ENCODE data around the gene ARHGEF12.

ARHGEF12 gene

DNA sequence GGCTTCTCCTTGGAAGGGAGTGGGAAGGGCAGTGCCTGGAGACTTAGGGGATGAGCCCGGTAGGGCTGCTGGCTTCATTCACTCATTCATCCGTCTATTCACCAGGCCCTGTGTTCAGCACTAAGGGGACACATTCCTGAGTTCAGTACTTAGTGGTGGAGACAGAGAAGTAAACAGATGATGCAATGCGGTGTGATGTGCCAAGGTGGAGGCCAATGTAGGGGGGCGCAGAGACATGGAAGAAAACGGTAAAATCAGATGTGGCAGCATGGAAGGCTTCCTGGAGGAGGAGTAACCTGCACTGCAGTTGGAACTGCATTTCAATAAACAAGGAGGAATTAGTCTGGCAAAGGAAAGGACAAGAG lies 196.6 kb downstream of the ARHGEF12 start:
- in situ Hi-C loops (cut with MboI; ENCODE audit: low sequenced_read_pairs, unreplicated experiment), result no loop called here
- no peak for DNase-seq (ENCODE audit: low spot score)
- no peak for TF ChIP-seq CTCF (IDR thresholded peaks at IDR 0.05; ENCODE audit: borderline replicate concordance, control extremely low read depth, extremely low read depth, insufficient read depth, missing control alignments)

DNA sequence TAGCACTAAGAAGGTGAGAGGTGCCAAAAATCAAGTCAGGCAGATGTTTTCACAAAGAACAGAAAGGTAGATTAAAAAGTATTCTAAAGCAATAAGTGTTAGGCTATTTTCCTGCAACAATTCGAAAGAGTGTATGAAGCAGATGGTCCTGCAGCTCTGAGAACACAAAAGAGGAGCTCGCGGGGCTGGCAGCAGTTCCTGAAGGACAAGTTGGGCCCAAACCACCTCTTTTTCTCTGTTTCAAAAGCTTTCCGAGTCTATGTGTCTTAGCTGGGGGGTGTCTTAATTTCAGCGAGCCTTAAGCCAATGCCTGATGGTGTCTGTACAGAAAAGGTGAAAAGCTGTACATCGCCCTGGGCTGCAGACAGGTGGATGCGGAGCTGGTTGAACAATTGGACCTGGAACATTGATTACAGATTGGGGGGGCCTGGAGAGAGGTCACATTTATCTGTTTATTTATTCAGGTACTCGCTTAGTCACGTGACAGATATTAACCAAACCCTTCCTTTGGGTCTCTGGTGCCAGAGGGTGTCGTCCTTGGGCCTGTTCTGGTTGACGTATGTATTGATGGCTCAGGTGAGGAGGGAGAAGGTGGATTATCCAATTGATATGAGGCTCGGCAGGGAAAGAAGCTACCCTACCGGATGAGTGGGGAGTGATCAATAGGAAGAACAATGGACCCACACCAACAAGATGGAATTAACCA lies 200.0 kb downstream of the ARHGEF12 start:
- in situ Hi-C loops (cut with MboI; ENCODE audit: low sequenced_read_pairs, unreplicated experiment), result no loop called here
- no peak for DNase-seq (ENCODE audit: low spot score)
- TF ChIP-seq CTCF (IDR thresholded peaks at IDR 0.05; ENCODE audit: borderline replicate concordance, control extremely low read depth, extremely low read depth, insufficient read depth, missing control alignments), result no peak

GRCh38 chr11:120536797-120537169 lies 200.6 kb downstream of the ARHGEF12 start:
- in situ Hi-C loops (cut with MboI; ENCODE audit: low sequenced_read_pairs, unreplicated experiment), result no loop called here
- TF ChIP-seq CTCF (IDR thresholded peaks at IDR 0.05; ENCODE audit: borderline replicate concordance, control extremely low read depth, extremely low read depth, insufficient read depth, missing control alignments), result no peak
- no peak for DNase-seq (ENCODE audit: low spot score)

GRCh38 chr11:120537996-120538395 lies 201.8 kb downstream of the ARHGEF12 start:
- in situ Hi-C loops (cut with MboI; ENCODE audit: low sequenced_read_pairs, unreplicated experiment), result no loop called here
- no peak for TF ChIP-seq CTCF (IDR thresholded peaks at IDR 0.05; ENCODE audit: borderline replicate concordance, control extremely low read depth, extremely low read depth, insufficient read depth, missing control alignments)
- no peak for DNase-seq (ENCODE audit: low spot score)

GRCh38 chr11:120538707-120539106 lies 202.5 kb downstream of the ARHGEF12 start:
- in situ Hi-C loops (cut with MboI; ENCODE audit: low sequenced_read_pairs, unreplicated experiment), result no loop called here
- DNase-seq (ENCODE audit: low spot score), result no peak
- no peak for TF ChIP-seq CTCF (IDR thresholded peaks at IDR 0.05; ENCODE audit: borderline replicate concordance, control extremely low read depth, extremely low read depth, insufficient read depth, missing control alignments)

Measured in GM13976 (cell line).